Measurements from ENCODE around the gene RECQL5. TPM values are rescaled to one million over a fixed set of nuclear protein-coding genes. Genes with fewer than 3 reads are reported as not detected.

Gene RECQL5
- polyA plus RNA-seq, 1 donor (not counting 4 experiments of a cell fraction or from before 2014, with no cell fraction given) = 11.9 TPM

- no peaks in the 10 kb centered on the region for H3K27me3 ChIP-seq (ENCODE audit: control insufficient read depth, extremely low read depth, insufficient read depth, low read length)
- H3K9ac ChIP-seq (ENCODE audit: control insufficient read depth, extremely low read depth, insufficient read depth, low read length) = peak overlapping the region; percentile 97
- FAIRE-seq (no peak), DNase-seq (ENCODE audit: low read depth, low spot score) (no peak)
- no peak for TF ChIP-seq EZH2 (IDR thresholded peaks at IDR 0.05; ENCODE audit: low read length)
- TF ChIP-seq CTCF (optimal IDR thresholded peaks at IDR 0.05 in 1 of 3, IDR thresholded peaks at IDR 0.05 in 1 of 3, conservative IDR thresholded peaks at IDR 0.05 in 1 of 3; ENCODE audit: extremely low read depth in 1 of 3, insufficient read depth in 2 of 3, low read length in 3 of 3) = no peak
- no peaks in the 10 kb centered on the region for H3K9me1 ChIP-seq (ENCODE audit: control insufficient read depth, extremely low read depth, insufficient read depth, low read length)
- peak overlapping the region; percentile 95 for H3K27ac ChIP-seq (ENCODE audit: control insufficient read depth, insufficient read depth, low read length)
- dilution Hi-C loops (cut with MboI; ENCODE audit: extremely low pct_ligation_motif_present, low sequenced_read_pairs) = no loop called here
- H3K79me2 ChIP-seq (ENCODE audit: control insufficient read depth, insufficient read depth, low read length) = peaks cover 75% of the 10 kb centered on the region
- H4K20me1 ChIP-seq (ENCODE audit: control insufficient read depth, extremely low read depth, insufficient read depth, low read length) = peaks cover 4% of the 10 kb centered on the region
- peak overlapping the region; percentile 98 for H3K4me2 ChIP-seq (ENCODE audit: control insufficient read depth, extremely low read depth, insufficient read depth, low read depth, low read length)
- no peaks in the 10 kb centered on the region for H3K9me3 ChIP-seq (ENCODE audit: control insufficient read depth, low read depth, low read length)
- no peak overlapping the region for H2AFZ ChIP-seq (ENCODE audit: control insufficient read depth, low read length)
- H3K4me3 ChIP-seq (ENCODE audit: control insufficient read depth in 2 of 3, extremely low read depth in 1 of 3, insufficient read depth in 2 of 3, low read depth in 1 of 3, low read length in 3 of 3) = peak overlapping the region; percentile 84 to 98 (median 98)
- H3K36me3 ChIP-seq (ENCODE audit: control insufficient read depth in 2 of 2, extremely low read depth in 1 of 2, insufficient read depth in 2 of 2, low read length in 2 of 2) = peaks cover 20 to 39% of the 10 kb centered on the region in 2 experiments
- H3K4me1 ChIP-seq (ENCODE audit: control insufficient read depth, extremely low read depth, insufficient read depth, low read length) = peaks cover 16% of the 10 kb centered on the region
Observed at GRCh38 chr17:75668489-75668888, 1.5 kb upstream of the RECQL5 start.

- DNase-seq (ENCODE audit: low read depth, low spot score) (no peak), FAIRE-seq (no peak)
- H3K79me2 ChIP-seq (ENCODE audit: control insufficient read depth, insufficient read depth, low read length) = peaks cover 69% of the 10 kb centered on the region
- dilution Hi-C loops (cut with MboI; ENCODE audit: extremely low pct_ligation_motif_present, low sequenced_read_pairs) = no loop called here
- H3K4me1 ChIP-seq (ENCODE audit: control insufficient read depth, extremely low read depth, insufficient read depth, low read length) = peaks cover 16% of the 10 kb centered on the region
- peaks cover 4% of the 10 kb centered on the region for H4K20me1 ChIP-seq (ENCODE audit: control insufficient read depth, extremely low read depth, insufficient read depth, low read length)
- no peak for TF ChIP-seq EZH2 (IDR thresholded peaks at IDR 0.05; ENCODE audit: low read length)
- TF ChIP-seq CTCF (optimal IDR thresholded peaks at IDR 0.05 in 1 of 3, IDR thresholded peaks at IDR 0.05 in 1 of 3, conservative IDR thresholded peaks at IDR 0.05 in 1 of 3; ENCODE audit: extremely low read depth in 1 of 3, insufficient read depth in 2 of 3, low read length in 3 of 3) = no peak
- H3K27ac ChIP-seq (ENCODE audit: control insufficient read depth, insufficient read depth, low read length) = peak overlapping the region; percentile 95
- no peaks in the 10 kb centered on the region for H3K27me3 ChIP-seq (ENCODE audit: control insufficient read depth, extremely low read depth, insufficient read depth, low read length)
- no peak overlapping the region for H2AFZ ChIP-seq (ENCODE audit: control insufficient read depth, low read length)
- H3K4me3 ChIP-seq (ENCODE audit: control insufficient read depth in 2 of 3, extremely low read depth in 1 of 3, insufficient read depth in 2 of 3, low read depth in 1 of 3, low read length in 3 of 3) = peak overlapping the region; percentile 84 to 98 (median 98)
- H3K9ac ChIP-seq (ENCODE audit: control insufficient read depth, extremely low read depth, insufficient read depth, low read length) = peak overlapping the region; percentile 97
- H3K36me3 ChIP-seq (ENCODE audit: control insufficient read depth in 2 of 2, extremely low read depth in 1 of 2, insufficient read depth in 2 of 2, low read length in 2 of 2) = peaks cover 14 to 39% of the 10 kb centered on the region in 2 experiments
- no peaks in the 10 kb centered on the region for H3K9me3 ChIP-seq (ENCODE audit: control insufficient read depth, low read depth, low read length)
- H3K9me1 ChIP-seq (ENCODE audit: control insufficient read depth, extremely low read depth, insufficient read depth, low read length) = no peaks in the 10 kb centered on the region
- H3K4me2 ChIP-seq (ENCODE audit: control insufficient read depth, extremely low read depth, insufficient read depth, low read depth, low read length) = peak overlapping the region; percentile 98
Observed at GRCh38 chr17:75667825-75668224, 871 bp upstream of the RECQL5 start.
